Testis (tissue), 2 donors: ENCODE data around the gene ZMIZ1.

ENCODE experiments used
- CTCF ChIP-seq, 3 experiments: fragments of 450-650 bp in 2 of 3; fragments of 200-600 bp in 1 of 3; sonication (generic) in 1 of 3; IDR thresholded peaks; one replicate each; pipeline ENCODE4 v1.5.1; 2016 to 2019; ENCODE audit warnings: antibody characterized with exemption in 3 of 3, mild to moderate bottlenecking in 2 of 3, moderate library complexity in 1 of 3
- POLR2A ChIP-seq: fragments of 450-650 bp; IDR thresholded peaks from one replicate; pipeline ENCODE4 v1.6.1; 2017; ENCODE audit warnings: antibody characterized with exemption, mild to moderate bottlenecking, moderate library complexity

DNA sequence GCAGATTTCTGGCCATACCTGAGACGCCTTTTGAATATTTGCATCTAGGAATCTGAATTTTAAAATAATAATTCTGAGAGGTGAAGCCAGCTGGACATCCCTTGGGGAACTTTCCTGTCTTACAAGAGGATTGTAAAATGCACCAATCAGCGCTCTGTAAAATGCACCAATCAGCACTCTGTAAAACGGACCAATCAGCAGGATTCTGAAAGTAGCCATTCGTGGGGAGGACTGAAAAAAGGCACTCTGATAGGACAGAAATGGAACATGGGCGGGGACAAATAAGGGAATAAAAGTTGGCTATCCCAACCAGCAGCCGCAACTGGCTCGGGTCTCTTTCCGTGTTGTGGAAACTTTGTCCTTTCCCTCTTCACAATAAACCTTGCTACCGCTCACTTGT lies 288.4 kb downstream of the ZMIZ1 start:
- TF ChIP-seq CTCF (IDR thresholded peaks at IDR 0.05) (no peak), POLR2A (no peak)
